GM18909 (cell line): ENCODE measurements around the gene CYP24A1.

Experiments
- ATAC-seq: cut with Tn5 transposase; IDR thresholded peaks from one replicate; pipeline ENCODE4 v1.9.1; 2021; ENCODE audit warnings: mild to moderate bottlenecking; ENCODE audit not compliant: unreplicated experiment, poor library complexity

Gene CYP24A1

GRCh38 chr20:54158856-54159418, 14.8 kb downstream of the CYP24A1 start:
- ATAC-seq: no peak

- no peak for ATAC-seq
Observed at GRCh38 chr20:54158226-54158625, 15.6 kb downstream of the CYP24A1 start.

GRCh38 chr20:54156981-54157835, 16.6 kb downstream of the CYP24A1 start:
- ATAC-seq: no peak

GRCh38 chr20:54156522-54156921, 17.3 kb downstream of the CYP24A1 start:
- ATAC-seq: no peak

- ATAC-seq: no peak
Observed at GRCh38 chr20:54155736-54156317, 18.0 kb downstream of the CYP24A1 start.

GRCh38 chr20:54154439-54154838, 19.3 kb downstream of the CYP24A1 start:
- no peak for ATAC-seq

DNA sequence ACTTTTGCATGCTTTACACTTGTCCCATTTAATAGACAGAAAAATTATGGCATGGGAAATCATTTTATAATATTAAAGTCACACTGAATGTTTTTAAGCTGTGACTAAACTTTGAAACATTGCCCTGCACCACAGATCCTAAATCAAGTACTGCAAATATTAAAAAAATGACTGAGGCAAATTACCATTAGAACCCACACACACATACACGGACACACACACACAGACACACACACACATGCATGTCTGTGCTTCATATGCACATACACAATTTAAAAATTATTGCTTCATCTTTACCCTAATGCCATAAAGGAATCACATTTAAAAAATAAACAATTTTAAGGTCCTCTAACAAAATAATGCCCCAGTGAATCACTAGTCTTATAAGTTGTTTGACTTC, 19.9 kb downstream of the CYP24A1 start:
- ATAC-seq: no peak

GRCh38 chr20:54153041-54153327, 20.8 kb downstream of the CYP24A1 start:
- no peak for ATAC-seq

- ATAC-seq: no peak
Observed at GRCh38 chr20:54152227-54153040, 21.4 kb downstream of the CYP24A1 start.

- ATAC-seq: no peak
Observed at GRCh38 chr20:54151511-54152226, 22.1 kb downstream of the CYP24A1 start.

DNA sequence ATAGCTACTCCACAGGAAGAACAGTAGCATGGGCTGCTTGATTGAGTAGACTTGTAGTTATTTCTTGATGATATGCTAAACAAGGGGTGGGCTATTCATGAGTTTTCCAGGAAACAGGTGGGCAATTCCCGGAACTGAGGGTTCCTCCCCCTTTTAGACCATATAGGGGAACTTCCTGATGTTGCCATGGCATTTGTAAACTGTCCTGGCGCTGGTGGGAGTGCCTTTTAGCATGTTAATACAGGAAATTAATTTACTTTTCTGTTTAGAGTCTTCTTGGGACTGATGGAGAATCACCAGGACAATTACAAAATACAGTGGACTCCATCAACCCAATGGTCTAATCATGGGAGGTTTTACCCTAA, 22.7 kb downstream of the CYP24A1 start:
- ATAC-seq: no peak

- no peak for ATAC-seq
Observed at GRCh38 chr20:54149765-54150264, 24.0 kb downstream of the CYP24A1 start.

- no peak for ATAC-seq
Observed at GRCh38 chr20:54148947-54149764, 24.6 kb downstream of the CYP24A1 start.

GRCh38 chr20:54146672-54147071, 27.1 kb downstream of the CYP24A1 start:
- ATAC-seq: no peak

DNA sequence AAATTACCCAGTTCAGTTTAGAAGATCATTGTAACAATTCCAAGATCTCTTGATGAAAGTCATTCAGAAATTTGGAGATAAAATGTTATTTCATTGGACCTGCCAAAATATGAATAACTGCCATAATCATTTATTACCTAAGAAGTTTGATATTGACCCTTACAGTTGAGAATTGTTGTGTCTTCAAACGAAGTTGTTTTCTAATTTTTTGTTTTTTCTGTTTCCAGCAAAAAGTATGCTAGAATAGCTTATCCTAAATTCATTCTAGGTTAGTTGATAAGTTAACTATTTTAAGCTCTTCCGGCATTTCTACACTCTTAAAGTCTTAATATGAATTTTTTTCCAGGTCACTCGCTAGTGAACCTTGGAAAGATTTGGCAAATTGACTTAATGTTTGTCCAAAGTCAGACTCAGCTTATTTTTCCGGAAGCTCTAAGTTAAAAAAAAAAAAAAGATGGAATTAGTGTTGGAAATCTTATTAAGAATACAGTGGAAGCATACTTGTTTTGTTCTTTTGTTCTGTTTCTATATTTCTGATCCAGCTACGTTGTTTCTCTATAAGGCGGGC, 28.9 kb downstream of the CYP24A1 start:
- no peak for ATAC-seq

DNA sequence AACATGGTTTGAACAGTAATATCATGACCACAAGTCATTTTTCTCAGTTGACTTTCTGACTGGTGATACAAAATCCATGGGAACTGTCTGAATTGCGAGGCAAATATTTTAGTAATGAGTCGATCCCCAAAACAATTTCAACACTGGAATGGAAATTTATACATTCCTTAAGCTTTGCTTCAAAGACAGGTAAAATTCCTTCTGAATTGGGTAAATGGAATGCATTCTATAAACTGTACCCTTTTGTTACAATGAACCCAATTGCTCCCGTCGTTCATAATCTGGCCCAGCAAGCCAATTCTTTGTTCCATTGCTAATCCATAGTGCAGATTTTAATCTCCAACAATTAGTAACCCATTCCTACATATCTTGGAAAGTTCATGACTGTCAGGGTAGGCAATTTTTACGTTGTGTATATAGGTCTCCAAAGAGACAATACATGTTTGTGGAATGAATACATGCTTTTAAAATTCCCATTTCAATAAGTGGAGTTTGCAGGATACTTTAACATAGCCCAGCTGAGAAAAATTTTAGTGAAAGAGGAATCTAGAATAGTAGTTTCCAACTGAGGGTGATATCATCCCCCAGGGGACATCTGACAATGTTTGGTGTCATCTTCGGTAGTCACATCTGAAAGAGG, 32.7 kb downstream of the CYP24A1 start:
- ATAC-seq: no peak

DNA sequence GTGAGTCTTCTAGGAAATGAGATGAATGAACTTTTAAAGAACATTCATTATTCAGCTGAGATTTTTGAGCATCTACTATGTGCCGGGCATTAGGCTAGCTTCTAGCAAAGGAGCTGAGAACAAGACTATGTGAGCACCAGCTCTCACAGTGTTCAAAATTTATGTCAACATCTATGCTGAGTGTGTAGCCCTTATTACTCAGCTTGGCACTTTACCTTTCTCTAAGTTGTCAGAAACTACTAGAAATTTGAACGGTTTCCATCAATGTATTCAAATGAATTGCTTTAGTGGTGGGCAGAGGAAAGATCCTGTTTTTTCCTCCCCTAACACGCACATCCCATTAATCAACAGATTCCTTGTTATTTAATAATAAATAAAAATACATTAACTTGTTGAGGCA, 33.3 kb downstream of the CYP24A1 start:
- ATAC-seq: no peak

GRCh38 chr20:54140067-54140466, 33.7 kb downstream of the CYP24A1 start:
- no peak for ATAC-seq

DNA sequence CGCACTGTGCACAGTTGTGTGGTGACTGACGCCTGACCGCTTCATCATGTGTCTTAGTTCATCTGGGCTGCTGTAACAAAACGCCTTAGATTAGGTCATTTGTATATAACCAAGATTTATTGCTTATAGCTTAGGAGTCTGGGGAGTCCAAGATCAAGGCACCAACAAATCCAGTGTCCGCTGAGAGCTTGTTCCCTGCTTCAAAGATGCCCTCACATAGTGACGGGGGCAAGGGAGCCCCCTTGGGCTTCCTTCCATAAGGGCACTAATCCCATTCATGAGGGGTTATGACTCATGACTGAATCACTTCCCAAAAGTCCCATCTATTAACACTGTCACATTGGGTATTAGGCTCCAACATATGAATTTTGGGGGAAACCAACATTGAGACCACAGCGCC, 34.6 kb downstream of the CYP24A1 start:
- ATAC-seq: no peak
